Smooth muscle cell (in vitro differentiated cells): ENCODE data around the gene HARS2. TPM values are rescaled to one million over a fixed set of nuclear protein-coding genes. Genes with fewer than 3 reads are reported as not detected.

Experiments used
- DNase-seq: peaks from one replicate; lab custom pipeline; 2025; ENCODE audit not compliant: unreplicated experiment; lab: John Stamatoyannopoulos, UW
- H2AFZ ChIP-seq: fragments of 200-600 bp; sonication (generic); 2 replicates; pipeline ENCODE4 v1.6.0; 2016; ENCODE audit warnings: antibody characterized with exemption, low read depth, mild to moderate bottlenecking
- H3F3A ChIP-seq: fragments of 200-600 bp; sonication (generic); 2 replicates; pipeline ENCODE4 v1.6.0; 2017; ENCODE audit warnings: antibody characterized with exemption, low read depth
- H3K27ac ChIP-seq: fragments of 200-600 bp; sonication (generic); 2 replicates; pipeline ENCODE4 v1.5.1; 2016; ENCODE audit warnings: low read depth, mild to moderate bottlenecking
- H3K27me3 ChIP-seq: fragments of 200-600 bp; sonication (generic); 2 replicates; pipeline ENCODE4 v1.6.1; 2016; ENCODE audit warnings: low read depth, mild to moderate bottlenecking
- H3K36me3 ChIP-seq: fragments of 200-600 bp; sonication (generic); 2 replicates; pipeline ENCODE4 v1.5.1; 2016; ENCODE audit warnings: low read depth
- H3K4me1 ChIP-seq: fragments of 200-600 bp; sonication (generic); 2 replicates; pipeline ENCODE4 v1.5.1; 2016; ENCODE audit warnings: low read depth
- H3K4me2 ChIP-seq: fragments of 200-600 bp; sonication (generic); 2 replicates; pipeline ENCODE4 v1.6.0; 2016; ENCODE audit warnings: mild to moderate bottlenecking
- H3K4me3 ChIP-seq: fragments of 200-600 bp; sonication (generic); 2 replicates; pipeline ENCODE4 v1.5.1; 2016; ENCODE audit warnings: mild to moderate bottlenecking
- H3K79me2 ChIP-seq: fragments of 200-600 bp; sonication (generic); 2 replicates; pipeline ENCODE4 v1.6.0; 2016; ENCODE audit warnings: low read depth, mild to moderate bottlenecking
- H3K9ac ChIP-seq: fragments of 200-600 bp; sonication (generic); 2 replicates; pipeline ENCODE4 v1.6.0; 2016; ENCODE audit warnings: low read depth
- H3K9me3 ChIP-seq: fragments of 200-600 bp; sonication (generic); replicated peaks from 2 replicates; pipeline ENCODE4 v1.5.1; 2016; ENCODE audit warnings: low read depth
- H4K20me1 ChIP-seq: fragments of 200-600 bp; sonication (generic); 2 replicates; pipeline ENCODE4 v1.6.0; 2016; ENCODE audit warnings: low read depth
- WGBS: methylation state at CpG from one replicate; pipeline ENCODE4 v1.1.7; 2016; ENCODE audit warnings: low lambda C conversion rate; 5-methylcytosine and 5-hydroxymethylcytosine counted together
- polyA plus RNA-seq: library from polyadenylated mRNA; unstranded; fragments of >200 nt; fragmentation: Nextera tagmentation; extraction: Ambion mirVana; gene quantifications from 2 replicates; pipeline ENCODE4 v1.2.1, GENCODE V29; 2016
- total RNA-seq: library from RNA; depleted of rRNA; stranded (reverse); fragments of >200 nt; gene quantifications from 2 replicates; pipeline ENCODE4 v1.2.3, GENCODE V29; 2014
- TF ChIP-seq, protein P1 (sequence below): fragments of 200-600 bp; sonication (generic); IDR thresholded peaks from 2 replicates; pipeline ENCODE4 v1.5.1; 2017; ENCODE audit warnings: borderline replicate concordance, mild to moderate bottlenecking, antibody characterized with exemption; ENCODE audit not compliant: insufficient read depth, poor library complexity, severe bottlenecking

The HARS2 gene
- total and polyA plus RNA-seq, 2 experiments from 2014 or later, result 15.3 to 24.3 TPM

- Histone ChIP-seq H3K27me3 (no peaks in the 10 kb centered on the region), H3K9ac (no peak overlapping the region), H3K9me3 (no peaks in the 10 kb centered on the region), H3K4me1 (no peaks in the 10 kb centered on the region), H3K27ac (no peak overlapping the region), H3F3A (no peaks in the 10 kb centered on the region), H3K4me2 (peak overlapping the region; percentile 86), H3K4me3 (peak overlapping the region; percentile 57), H3K79me2 (no peaks in the 10 kb centered on the region), H2AFZ (no peak overlapping the region), H3K36me3 (no peaks in the 10 kb centered on the region), H4K20me1 (no peaks in the 10 kb centered on the region)
- 10% methylated on average over 23 of the region's 23 CpGs for WGBS
- DNase-seq, result peak; percentile 15
- TF ChIP-seq, protein P1, sequence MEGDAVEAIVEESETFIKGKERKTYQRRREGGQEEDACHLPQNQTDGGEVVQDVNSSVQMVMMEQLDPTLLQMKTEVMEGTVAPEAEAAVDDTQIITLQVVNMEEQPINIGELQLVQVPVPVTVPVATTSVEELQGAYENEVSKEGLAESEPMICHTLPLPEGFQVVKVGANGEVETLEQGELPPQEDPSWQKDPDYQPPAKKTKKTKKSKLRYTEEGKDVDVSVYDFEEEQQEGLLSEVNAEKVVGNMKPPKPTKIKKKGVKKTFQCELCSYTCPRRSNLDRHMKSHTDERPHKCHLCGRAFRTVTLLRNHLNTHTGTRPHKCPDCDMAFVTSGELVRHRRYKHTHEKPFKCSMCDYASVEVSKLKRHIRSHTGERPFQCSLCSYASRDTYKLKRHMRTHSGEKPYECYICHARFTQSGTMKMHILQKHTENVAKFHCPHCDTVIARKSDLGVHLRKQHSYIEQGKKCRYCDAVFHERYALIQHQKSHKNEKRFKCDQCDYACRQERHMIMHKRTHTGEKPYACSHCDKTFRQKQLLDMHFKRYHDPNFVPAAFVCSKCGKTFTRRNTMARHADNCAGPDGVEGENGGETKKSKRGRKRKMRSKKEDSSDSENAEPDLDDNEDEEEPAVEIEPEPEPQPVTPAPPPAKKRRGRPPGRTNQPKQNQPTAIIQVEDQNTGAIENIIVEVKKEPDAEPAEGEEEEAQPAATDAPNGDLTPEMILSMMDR, result no peak
These were observed 34.7 kb downstream of the HARS2 start for GRCh38 chr5:140725799-140726471.

GRCh38 chr5:140733098-140733497 lies 41.8 kb downstream of the HARS2 start:
- H3K9me3 ChIP-seq, result no peaks in the 10 kb centered on the region
- no peaks in the 10 kb centered on the region for H3K4me1 ChIP-seq
- no peak overlapping the region for H2AFZ ChIP-seq
- no peak overlapping the region for H3K4me2 ChIP-seq
- WGBS, result 75% methylated on average over 4 of the region's 4 CpGs
- no peak for DNase-seq
- no peaks in the 10 kb centered on the region for H3K27me3 ChIP-seq
- H3K4me3 ChIP-seq, result no peak overlapping the region
- no peaks in the 10 kb centered on the region for H3K36me3 ChIP-seq
- H3F3A ChIP-seq, result no peaks in the 10 kb centered on the region
- TF ChIP-seq, protein P1, result no peak
- H3K79me2 ChIP-seq, result no peaks in the 10 kb centered on the region
- H4K20me1 ChIP-seq, result no peaks in the 10 kb centered on the region
- H3K27ac ChIP-seq, result no peak overlapping the region
- H3K9ac ChIP-seq, result no peak overlapping the region

GRCh38 chr5:140734354-140734753 lies 43.1 kb downstream of the HARS2 start:
- DNase-seq, result no peak
- no peak overlapping the region for H2AFZ ChIP-seq
- H3K4me1 ChIP-seq, result no peaks in the 10 kb centered on the region
- TF ChIP-seq, protein P1, result peak; percentile 30
- no peak overlapping the region for H3K27ac ChIP-seq
- no peaks in the 10 kb centered on the region for H3K9me3 ChIP-seq
- H3K79me2 ChIP-seq, result no peaks in the 10 kb centered on the region
- no peaks in the 10 kb centered on the region for H3F3A ChIP-seq
- WGBS, result 74% methylated on average over 7 of the region's 7 CpGs
- H3K4me3 ChIP-seq, result no peak overlapping the region
- H3K4me2 ChIP-seq, result no peak overlapping the region
- no peaks in the 10 kb centered on the region for H4K20me1 ChIP-seq
- no peak overlapping the region for H3K9ac ChIP-seq
- no peaks in the 10 kb centered on the region for H3K36me3 ChIP-seq
- no peaks in the 10 kb centered on the region for H3K27me3 ChIP-seq

DNA sequence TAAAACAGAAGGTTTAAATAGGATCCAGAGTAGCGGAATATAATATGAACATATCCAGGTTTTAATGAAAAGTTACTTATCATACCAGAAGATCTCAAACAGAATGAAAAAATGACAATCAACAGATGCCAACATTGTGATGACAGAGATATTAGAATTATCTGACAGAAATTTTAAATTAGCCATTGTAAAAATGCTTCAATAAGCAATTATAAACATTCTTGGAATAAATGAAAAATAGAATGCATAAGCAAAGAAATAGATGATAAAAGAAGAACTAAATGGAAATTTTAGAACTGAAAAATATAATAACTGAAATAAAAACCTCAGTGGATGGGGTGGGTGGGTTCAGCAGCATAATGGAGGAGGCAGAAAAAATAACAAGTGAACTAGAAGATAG lies 46.2 kb downstream of the HARS2 start:
- DNase-seq, result no peak
- H3K27me3 ChIP-seq, result no peaks in the 10 kb centered on the region
- H2AFZ ChIP-seq, result no peak overlapping the region
- no peaks in the 10 kb centered on the region for H3K9me3 ChIP-seq
- TF ChIP-seq, protein P1, result no peak
- H3K36me3 ChIP-seq, result no peaks in the 10 kb centered on the region
- no peak overlapping the region for H3K4me3 ChIP-seq
- H3K4me2 ChIP-seq, result no peak overlapping the region
- WGBS, result 83% methylated on average over 1 of the region's 1 CpG
- H4K20me1 ChIP-seq, result no peaks in the 10 kb centered on the region
- H3K79me2 ChIP-seq, result no peaks in the 10 kb centered on the region
- no peak overlapping the region for H3K27ac ChIP-seq
- H3K9ac ChIP-seq, result no peak overlapping the region
- H3F3A ChIP-seq, result no peaks in the 10 kb centered on the region
- no peaks in the 10 kb centered on the region for H3K4me1 ChIP-seq
